HG02610 (cell line): Measurements from ENCODE around the gene C2.
"Not testable (repeated sequence)": the region's sequence is repeated elsewhere in the genome, so short reads cannot be mapped to it uniquely, and the experiment has no call there.

Source experiments
- ATAC-seq: cut with Tn5 transposase; IDR thresholded peaks from one replicate; pipeline ENCODE4 v1.9.1; 2021; ENCODE audit warnings: mild to moderate bottlenecking, moderate library complexity; ENCODE audit not compliant: unreplicated experiment

C2 gene

GRCh38 chr6:31972709-31973350 lies 45.3 kb downstream of the C2 start:
- ATAC-seq: no peak

DNA sequence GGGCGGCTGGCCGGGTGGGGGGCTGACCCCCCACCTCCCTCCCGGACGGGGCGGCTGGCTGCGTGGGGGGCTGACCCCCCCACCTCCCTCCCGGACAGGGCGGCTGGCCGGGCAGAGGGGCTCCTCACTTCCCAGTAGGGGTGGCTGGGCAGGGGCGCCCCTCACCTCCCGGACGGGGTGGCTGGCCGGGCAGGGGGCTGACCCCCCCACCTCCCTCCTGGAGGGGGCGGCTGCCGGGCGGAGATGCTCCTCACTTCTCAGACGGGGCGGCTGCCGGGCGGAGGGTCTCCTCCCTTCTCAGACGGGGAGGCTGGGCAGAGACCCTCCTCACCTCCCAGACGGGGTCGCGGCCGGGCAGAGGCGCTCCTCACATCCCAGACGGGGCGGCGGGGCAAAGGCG lies 48.5 kb downstream of the C2 start:
- ATAC-seq: not testable (repeated sequence)

- ATAC-seq: no peak
Observed at GRCh38 chr6:31977816-31978431, 50.4 kb downstream of the C2 start.

DNA sequence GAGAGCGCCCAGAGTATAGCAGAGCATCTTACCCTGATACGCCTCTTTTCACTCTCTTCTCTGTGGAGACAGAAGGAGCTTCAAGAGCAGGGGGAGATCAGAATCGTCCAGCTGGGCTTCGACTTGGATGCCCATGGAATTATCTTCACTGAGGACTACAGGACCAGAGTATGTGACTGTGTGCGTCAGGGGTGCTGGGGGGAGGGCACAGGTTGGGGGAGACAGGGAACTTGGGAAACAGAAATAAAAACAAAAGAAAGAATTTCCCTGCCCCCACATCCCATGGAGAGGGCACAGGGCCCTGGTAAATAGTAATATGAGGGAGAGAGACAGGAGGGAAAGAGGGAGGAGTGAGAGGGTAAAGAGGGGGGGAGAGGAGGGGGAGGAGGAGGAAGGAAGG lies 51.3 kb downstream of the C2 start:
- no peak for ATAC-seq

- ATAC-seq: no peak
Observed at GRCh38 chr6:31979238-31979898, 51.9 kb downstream of the C2 start.

- not testable (repeated sequence) for ATAC-seq
Observed at GRCh38 chr6:31980195-31980876, 52.8 kb downstream of the C2 start.

- ATAC-seq: not testable (repeated sequence)
Observed at GRCh38 chr6:31980998-31981397, 53.5 kb downstream of the C2 start.

DNA sequence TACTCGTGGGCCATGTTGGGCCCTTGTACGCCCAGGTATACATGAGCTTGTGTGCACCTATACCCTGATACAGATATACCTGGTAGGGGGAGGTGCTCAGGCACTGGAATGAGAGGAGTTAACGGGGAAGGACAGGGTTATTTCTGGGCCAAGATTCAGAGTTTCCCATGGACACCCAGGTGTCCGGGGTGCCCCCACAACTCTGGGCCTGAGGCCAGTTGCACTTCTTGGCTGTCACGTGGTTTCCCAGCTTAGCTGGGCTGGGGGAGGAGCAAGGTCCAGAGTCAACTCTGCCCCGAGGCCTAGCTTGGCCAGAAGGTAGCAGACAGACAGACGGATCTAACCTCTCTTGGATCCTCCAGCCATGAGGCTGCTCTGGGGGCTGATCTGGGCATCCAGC lies 54.2 kb downstream of the C2 start, which contains the start of gene C4A:
TSS of gene C4A (plus strand) at position 314 of the 400 bp plus-strand sequence. CDS start at position 365, 51 bp downstream.
- not testable (repeated sequence) for ATAC-seq

DNA sequence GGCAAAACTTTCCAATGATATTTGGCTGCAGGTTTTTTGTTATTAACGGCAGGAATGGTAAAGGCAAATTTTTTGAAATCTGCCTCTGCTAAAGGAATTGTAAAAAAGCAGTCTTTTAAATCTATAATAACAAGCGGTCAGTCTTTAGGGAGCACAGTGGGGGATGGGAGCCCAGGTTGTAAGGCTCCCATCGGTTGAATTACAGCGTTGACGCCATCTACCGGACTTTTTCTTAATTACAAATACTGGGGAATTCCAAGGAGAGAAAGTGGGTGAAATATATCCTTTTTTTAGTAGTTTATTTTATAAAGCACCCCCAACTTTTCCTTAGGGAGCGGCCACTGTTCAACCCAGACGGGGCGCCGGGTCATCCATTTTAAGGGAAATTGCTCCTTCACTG lies 61.8 kb downstream of the C2 start:
- ATAC-seq: not testable (repeated sequence)

DNA sequence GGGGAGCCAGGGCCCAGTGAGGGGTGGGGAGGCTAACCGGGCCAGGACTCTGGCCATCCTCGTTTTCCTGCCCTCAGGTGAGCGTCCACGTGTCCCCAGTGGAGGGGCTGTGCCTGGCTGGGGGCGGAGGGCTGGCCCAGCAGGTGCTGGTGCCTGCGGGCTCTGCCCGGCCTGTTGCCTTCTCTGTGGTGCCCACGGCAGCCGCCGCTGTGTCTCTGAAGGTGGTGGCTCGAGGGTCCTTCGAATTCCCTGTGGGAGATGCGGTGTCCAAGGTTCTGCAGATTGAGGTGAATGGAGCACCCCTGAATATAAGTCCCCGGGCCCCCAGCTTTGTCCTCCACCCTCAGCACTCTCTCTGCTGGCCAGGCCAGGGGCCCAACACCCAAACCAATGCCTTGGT lies 66.9 kb downstream of the C2 start:
- not testable (repeated sequence) for ATAC-seq
